NCI-H146 (cell line): Measurements from ENCODE around the gene ABI3.
"Not testable (repeated sequence)": the region's sequence is repeated elsewhere in the genome, so short reads cannot be mapped to it uniquely, and the experiment has no call there.

Experiments
- DNase-seq: peaks from one replicate; lab custom pipeline; 2025; lab: John Stamatoyannopoulos, UW

Gene ABI3

DNA sequence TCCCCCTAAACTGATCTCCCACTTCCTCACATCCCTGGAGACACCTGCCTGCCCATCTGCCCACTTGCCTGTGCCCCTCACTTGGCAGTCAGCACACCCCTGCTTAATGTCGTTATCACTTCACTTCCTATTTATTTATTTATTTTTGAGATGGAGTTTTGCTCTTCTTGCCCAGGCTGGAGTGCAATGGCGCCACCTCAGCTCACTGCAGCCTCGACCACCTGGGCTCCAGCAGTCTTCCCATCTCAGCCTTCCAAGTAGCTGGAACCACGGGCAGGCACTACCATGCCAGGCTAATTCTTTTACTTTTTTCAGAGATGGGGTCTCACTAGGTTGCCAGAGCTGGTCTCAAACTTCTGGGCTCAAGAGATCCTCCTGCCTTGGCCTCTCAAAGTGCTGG lies 43.6 kb downstream of the ABI3 start:
- no peak for DNase-seq

DNA sequence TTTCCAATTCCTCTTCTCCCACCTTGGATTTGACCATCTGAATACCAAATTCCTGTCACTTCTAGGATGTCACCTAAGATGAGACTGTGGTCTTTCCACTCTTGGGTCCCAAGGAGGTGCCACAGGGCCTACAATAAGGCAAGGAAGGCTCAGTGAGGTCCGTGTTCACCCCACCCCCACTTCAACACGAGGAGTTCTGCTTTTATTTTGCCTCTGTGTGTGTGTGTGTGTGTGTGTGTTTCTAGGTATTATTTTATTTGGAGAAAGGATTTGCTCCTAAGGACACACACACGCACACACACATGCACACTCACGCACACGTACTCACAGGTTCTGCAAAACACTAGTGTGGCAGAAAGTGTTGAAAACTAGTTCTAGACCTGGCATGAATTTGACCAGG lies 44.6 kb downstream of the ABI3 start:
- no peak for DNase-seq

DNA sequence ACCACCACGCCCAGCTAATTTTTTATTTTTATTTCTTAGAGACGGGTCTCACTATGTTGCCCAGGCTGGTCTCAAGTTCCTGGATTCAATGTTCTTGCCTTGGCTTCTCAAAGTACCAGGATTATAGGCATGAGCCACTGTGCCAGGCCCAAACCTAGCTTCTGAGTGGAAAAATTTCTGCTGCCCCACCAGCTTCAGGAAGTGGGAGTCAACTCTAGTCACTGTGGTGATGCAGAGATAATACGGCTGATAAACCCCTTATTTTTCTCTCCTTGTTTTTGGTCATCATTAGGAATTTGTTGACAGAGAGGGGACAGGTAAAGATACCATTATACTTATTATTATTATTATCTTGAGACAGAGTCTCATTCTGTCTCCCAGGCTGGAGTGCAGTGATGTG lies 47.9 kb downstream of the ABI3 start:
- DNase-seq, result no peak

DNA sequence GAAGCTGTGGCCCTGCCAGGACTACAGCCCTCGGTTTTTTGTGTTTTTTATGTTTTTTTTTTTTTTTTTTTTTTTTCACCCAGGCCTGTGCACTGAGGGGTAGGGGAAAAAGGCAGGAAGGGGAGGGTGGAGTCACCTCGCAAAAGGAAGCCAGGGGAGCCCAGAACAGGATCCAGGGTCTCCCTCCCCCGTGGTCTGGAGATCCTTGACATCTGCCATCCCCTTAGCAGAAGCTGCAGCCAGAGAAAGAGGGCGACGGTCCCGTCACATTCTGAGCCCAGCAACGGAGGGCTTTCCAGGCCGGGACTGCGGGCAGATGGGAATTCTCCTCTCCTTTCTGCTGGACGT lies 49.1 kb downstream of the ABI3 start:
- DNase-seq, result no peak

DNA sequence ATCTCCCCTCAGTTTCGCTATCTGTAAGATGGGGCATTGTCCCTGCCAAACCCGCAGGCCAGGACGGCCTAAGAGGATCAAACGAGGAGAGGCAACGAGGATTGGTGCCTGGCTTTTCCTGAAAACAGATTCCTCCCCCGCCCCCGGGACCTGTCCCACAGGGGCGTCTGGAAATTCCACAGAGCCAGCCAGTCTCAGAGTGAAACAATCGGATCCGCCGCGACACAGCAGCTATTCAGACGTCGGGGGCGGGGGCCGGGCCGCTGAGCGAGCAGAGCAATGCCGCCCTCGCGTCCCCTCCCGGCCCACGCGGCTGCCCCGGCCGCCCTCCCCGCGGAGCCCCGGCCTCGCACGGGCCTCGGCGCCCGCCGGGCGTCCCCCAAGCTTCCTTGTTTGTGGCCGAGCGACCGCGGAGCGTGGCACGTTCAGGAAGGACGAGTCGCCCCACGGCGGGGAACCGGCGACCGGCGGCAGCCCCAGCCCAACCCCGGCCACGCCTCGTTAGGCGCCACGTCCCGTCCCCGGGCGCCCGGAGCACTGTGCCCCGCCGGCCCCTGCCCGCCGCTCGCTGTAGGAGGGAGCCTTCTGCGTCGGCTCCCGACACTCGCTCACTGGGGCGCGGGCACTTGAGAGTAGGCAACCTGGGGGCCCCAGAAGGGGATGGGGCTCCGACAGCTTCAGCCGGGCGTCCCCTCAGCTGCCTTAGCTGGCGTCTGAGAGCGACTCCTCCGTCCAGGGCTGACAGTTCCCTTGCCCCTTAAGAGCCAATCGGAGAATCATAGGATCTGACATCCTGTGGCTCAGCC lies 49.7 kb downstream of the ABI3 start:
- peak; percentile 21 for DNase-seq

DNA sequence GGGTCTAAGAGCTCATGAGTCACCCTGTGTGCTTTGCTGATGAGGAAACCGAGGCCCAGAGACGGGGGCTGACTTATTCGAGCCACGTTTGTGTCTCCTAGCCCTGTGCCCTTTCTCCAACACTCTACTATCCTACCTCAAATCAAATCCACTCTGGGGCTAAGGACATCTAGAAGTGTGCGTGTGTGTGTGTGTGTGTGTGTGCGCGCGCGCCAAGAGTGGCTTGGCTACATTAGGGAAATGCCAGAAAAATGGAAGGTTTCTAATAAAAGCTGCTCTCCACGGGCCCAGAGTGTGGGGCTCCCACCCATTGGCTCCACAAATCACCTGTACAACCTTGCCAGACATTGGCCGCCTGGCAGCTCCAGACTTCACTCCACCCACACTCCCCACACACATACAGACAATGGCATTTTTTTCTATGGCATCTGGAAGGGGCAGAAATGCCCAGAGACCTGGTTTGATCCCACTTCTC lies 50.3 kb downstream of the ABI3 start:
- DNase-seq, result no peak

DNA sequence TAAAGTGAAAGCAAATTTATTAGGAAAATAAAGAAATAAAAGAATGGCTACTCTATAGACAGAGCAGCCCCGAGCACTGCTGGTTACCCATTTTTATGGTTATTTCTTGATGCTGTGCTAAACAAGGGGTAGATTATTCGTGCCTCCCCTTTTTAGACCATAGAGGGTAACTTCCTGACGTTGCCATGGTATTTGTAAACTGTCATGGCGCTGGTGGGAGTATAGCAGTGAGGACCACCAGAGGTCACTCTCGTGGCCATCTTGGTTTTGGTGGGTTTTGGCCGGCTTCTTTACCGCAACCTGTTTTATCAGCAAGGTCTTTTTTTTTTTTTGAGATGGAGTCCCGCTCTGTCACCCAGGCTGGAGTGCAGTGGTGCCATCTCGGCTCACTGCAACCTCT lies 51.0 kb downstream of the ABI3 start:
- DNase-seq, result not testable (repeated sequence)

DNA sequence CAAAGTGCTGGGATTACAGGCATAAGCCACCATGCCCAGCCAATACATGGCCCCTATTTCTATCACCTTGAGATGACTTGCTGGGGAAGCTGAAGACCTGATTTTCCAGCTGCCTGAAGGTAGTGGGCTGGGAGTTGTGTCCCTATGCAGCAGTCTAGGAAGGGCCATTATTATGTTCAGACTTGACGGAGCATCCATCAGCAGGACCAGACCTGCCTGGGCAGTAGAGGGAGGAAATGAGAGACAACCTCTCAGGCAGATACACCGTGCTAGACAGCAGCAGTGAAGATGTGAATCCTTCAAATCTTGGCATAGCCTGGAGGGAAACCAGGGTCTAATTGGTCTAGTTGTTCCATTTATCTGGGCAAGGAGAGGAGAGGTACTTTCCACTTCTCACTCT lies 55.7 kb downstream of the ABI3 start:
- DNase-seq, result no peak

DNA sequence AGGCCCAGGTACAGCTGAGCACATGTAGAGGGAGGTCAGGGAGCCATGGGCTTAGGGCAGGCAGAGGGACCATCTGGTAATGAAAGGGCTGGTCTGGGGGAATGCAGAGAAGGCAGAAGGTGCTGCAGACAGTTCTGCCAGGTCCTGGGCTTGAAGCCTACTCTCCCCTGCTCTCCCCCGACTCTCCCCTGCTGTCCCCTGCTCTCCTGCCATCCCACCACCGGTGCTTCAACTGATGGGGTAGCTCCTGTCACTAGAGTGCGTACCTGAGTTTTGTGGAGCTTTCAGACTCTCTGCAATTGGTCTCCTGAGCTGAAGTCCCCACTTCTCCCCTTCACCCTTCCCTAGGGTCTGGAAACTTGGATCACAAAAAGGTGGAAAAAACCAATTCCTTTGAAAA lies 57.4 kb downstream of the ABI3 start:
- no peak for DNase-seq

DNA sequence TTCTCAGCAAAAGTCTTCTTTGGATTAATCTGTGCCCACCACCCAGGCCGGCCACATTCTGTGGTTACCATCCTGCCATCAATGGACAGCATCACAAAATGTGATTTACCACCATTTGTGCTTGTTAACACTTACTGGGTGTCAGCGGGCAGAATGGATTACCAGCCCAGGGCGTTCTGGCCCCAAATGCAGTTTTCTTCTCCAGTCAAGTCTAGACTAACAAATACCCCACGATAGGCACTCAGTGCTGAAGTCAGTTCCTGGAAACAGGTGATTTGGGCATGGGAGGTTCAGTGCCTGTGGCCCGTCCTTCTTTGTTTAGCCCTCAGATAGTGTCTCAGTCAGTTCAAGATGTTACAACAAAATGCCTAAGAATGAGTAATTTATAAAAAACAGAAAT lies 58.8 kb downstream of the ABI3 start:
- DNase-seq, result no peak
